Measurements from ENCODE around the gene MPND.

MPND gene, protein sequence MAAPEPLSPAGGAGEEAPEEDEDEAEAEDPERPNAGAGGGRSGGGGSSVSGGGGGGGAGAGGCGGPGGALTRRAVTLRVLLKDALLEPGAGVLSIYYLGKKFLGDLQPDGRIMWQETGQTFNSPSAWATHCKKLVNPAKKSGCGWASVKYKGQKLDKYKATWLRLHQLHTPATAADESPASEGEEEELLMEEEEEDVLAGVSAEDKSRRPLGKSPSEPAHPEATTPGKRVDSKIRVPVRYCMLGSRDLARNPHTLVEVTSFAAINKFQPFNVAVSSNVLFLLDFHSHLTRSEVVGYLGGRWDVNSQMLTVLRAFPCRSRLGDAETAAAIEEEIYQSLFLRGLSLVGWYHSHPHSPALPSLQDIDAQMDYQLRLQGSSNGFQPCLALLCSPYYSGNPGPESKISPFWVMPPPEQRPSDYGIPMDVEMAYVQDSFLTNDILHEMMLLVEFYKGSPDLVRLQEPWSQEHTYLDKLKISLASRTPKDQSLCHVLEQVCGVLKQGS

DNA sequence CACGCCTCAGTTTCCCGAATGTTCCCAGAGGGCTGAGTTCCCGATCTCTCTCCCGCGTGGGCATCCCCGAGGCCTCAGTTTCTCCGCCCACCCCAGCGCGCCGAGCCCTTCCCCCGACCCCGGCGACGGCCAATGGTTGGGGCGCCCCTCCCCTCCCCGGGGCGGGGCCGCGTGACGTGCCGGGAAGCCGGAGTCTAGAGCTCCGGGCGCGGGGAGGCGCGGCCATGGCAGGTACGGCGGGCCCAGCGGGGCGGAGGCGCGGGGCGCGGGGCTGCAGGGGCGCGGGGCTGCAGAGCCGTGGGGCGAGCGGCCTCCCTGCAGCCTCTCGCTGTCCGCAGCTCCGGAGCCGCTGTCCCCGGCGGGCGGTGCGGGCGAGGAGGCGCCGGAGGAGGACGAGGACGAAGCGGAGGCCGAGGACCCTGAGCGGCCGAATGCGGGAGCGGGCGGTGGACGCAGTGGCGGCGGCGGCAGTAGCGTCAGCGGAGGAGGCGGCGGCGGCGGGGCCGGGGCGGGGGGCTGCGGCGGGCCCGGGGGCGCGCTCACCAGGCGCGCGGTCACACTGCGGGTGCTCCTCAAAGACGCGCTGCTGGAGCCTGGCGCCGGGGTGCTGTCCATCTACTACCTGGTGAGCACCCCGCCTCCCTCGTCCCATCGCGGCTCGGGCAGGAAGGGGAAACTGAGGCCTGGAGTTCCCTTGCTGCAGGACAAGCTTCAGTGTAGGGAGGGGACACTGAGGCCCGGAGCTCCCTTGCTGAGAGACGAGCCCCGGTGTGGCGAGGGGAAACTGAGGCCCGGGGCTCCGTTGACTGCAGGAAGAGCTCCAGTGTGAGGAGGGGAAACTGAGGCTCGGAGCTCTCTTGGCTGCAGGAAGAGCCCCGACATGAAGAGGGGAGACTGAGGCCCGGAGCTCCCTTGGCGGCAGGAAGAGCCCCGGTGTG, at the start of gene MPND:
TSS of gene MPND (plus strand) at position 193 of the 938 bp plus-strand sequence. CDS start at position 225, 32 bp downstream.
- peak; percentile 84 to 96 (median 90) for DNase-seq (ENCODE audit: low read depth in 4 of 4, low spot score in 1 of 4)

DNA sequence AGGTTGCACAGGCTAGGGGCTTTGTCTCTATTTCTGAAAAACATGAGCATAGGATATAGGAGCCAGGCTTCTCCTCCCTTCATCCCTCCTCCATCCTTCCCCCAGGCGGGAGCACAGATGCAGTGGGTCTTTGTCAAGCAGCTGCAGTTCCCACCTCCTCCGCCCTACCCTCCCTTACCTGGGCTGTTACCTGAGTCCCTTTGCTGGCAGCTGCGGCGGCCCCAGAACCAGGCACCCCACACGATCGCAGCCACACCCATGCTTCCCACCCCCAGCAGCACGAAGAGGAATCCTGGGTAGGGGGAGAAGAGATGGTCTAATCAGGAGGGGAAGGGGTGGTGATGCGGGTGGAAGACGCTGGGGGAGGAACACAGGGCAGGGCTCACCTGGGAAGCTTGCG, 49.0 kb upstream of the MPND start:
- no peak for DNase-seq (ENCODE audit: low read depth in 4 of 4, low spot score in 1 of 4)

DNA sequence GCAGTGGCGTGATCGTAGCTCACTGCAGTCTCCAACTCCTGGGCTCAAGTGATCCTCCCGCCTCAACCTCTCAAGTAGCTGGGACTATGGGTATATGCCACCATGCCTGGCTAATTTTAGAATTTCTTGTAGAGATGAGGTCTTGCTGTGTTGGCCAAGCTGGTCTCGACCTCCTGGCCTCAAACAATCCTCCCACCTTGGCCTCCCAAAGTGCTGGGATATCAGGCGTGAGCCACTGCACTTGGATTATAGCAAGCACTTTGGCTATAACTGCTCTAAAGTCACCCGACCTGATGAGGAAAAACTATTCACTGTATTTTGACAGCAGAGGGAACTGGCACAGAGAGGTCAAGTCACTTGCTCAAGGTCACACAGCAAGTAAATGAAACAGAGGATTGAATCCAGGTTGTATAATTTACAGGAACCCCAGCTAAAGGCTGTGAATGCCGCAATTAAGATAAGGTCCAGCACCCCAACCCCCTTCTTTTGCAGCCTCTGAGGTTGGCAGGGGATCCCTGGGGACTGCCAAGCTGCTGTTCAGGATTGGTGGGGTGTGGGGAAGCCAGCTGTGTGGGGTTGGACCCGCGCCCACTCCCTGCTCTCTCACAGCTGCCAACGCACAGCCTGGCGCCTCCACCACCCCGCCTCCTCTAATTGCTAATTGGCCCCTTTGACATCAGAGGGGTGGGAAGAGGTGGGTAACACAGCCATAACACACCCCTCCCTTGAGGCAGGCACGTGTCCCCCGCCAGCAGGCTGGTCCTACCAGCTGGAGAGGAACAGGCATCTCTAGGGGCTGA, 47.2 kb upstream of the MPND start:
- no peak for DNase-seq (ENCODE audit: low read depth in 4 of 4, low spot score in 1 of 4)

DNA sequence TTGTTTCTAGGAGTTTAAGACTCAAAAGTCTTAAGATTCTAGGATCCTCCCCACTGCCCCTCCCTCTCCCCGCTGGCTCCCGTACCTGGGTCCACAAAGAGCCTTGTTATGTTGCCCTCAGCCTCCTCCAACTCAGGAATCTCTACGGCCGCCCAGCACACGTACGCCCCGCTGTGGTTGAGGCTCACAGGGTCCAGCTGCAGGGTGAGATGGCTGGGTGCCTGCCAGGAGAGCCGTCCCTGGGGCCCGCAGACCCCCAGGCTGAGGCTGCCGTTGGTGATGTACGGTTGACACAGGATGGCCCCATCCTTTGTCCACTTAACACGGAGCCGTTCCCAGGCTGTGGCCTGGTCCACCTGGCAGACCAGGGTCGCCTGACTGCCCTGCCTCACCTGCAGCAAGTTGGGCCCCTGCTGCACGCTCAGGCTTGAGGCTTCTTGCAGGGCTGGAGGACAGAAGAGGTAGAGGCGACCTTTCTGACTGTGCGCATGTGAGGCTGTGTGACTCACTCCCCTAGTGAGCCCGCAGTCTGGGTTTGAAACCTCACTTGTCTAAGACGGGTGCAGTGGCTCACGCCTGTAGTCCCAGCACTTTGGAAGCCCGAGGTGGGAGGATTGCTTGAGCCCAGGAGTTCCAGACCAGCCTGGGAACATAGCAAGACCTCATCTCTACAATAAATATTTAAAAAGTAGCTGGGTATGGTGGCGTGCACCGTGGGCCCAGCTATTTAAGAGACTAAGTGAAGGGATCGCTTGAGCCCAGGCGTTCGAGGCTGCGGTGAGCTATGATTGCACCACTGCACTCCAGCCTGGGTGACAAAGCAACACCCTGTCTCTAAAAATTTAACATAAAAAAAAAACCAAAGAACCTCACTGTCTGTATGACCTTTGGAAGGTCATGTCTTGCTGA, 45.2 kb upstream of the MPND start:
- peak in 1 of 4 experiments; percentile 18 for DNase-seq (ENCODE audit: low read depth in 4 of 4, low spot score in 1 of 4)

DNA sequence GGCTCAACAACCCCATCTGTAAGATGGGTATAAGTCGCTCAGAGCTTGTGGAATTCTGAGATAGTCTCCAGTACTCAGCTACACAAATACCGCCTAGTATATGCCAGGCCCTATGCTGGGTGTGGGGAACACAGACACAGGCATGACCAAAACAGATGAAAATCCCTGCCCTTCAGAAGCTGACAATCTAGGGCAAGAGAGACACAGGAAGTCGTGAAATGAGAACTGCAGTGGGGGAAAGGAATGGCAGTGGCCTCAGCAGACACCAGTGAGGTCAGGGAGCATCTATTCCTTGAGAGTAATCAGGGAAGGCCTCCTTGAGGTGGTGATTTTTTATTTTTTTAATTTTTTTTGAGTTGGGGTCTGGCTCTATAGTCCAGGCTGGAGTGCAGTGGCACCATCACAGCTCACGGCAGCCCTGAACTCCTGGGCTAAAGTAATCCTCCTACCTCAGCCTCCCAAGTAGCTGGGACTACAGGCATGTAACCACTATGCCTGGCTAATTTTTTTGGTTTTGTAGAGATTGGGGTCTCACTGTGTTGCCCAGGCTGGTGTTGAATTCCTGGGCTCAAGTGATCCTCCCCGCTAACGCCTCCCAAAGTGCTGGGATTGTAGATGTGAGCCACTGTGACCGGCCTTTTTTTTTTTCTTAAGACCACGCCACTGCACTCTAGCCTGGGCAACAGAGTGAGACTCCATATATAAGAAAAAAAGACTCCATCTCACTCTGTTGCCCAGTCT, 44.4 kb upstream of the MPND start:
- DNase-seq (ENCODE audit: low read depth in 4 of 4, low spot score in 1 of 4), result no peak

DNA sequence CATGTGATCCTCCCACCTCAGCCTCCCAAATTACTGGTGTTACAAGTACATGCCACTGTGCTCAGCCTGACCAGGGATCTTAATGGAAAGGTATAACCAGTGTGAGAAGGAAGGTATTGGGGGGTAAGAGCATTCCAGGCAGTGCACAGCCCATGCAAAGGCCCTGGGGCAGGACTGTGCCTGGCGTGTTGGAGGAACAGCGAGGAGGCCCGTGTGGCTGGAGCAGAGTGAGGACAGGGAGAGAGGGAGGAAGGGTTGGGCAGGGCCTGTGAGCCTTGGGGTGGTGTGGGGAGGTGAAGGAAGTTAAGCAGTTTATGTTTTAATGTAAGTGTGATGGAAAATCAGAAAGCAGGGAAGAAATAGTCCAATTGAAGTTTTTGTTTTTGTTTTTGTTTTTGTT, 42.8 kb upstream of the MPND start:
- no peak for DNase-seq (ENCODE audit: low read depth in 4 of 4, low spot score in 1 of 4)

DNA sequence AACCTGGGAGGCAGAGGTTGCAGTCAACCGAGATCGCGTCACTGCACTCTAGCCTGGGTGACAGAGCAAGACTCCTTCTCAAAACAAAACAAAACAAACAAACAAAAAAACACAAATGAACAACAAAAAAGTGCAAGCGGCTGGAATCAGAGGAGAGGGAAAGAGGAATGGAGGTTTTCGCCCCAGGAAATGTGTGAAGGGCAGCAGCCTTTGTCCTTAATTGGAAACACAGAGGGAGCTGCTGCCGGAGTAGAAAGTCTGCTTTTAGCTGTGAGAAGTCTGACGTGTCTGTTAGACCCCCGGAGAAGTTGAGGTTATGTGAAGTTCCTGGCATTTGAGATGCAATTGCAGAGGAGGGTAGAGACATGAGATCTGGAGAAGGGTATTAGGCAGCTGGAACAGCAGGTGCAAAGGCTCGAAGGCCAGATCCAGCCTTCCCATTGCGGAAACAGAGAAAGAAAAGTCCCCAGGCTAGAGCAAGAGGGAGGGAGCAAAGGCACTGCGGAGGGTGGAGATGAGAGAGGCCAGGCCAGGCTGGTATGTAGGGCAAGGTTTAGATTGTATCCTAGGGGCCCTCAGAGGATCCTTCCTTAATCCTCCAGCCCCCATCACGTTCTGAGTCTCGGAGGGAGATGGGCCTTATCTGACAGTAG, 41.6 kb upstream of the MPND start:
- DNase-seq (ENCODE audit: low read depth in 4 of 4, low spot score in 1 of 4), result no peak

DNA sequence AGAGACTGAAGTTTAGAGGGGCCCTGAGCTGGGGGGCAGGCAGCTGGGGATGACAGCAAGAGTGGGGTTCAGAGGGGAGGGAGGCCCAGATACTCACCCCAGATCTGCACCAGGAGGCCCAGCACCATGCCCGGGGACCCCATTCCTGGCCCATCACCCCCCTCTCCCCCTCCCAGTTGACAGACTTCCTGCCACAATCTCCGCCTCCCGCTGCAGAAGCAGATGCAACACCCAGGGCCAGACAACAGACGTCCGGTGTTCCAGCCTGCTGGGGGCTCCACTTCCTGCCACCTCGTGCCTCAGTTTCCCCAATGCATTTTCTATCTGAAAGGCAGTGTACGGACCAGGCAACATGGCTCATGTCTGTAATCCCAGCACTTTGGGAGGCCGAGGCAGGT, 41.1 kb upstream of the MPND start, which contains the start of gene TMIGD2:
TSS of gene TMIGD2 (minus strand) at position 147 of the 398 bp plus-strand sequence. CDS start at position 143, 4 bp downstream.
- DNase-seq (ENCODE audit: low read depth in 4 of 4, low spot score in 1 of 4), result no peak

DNA sequence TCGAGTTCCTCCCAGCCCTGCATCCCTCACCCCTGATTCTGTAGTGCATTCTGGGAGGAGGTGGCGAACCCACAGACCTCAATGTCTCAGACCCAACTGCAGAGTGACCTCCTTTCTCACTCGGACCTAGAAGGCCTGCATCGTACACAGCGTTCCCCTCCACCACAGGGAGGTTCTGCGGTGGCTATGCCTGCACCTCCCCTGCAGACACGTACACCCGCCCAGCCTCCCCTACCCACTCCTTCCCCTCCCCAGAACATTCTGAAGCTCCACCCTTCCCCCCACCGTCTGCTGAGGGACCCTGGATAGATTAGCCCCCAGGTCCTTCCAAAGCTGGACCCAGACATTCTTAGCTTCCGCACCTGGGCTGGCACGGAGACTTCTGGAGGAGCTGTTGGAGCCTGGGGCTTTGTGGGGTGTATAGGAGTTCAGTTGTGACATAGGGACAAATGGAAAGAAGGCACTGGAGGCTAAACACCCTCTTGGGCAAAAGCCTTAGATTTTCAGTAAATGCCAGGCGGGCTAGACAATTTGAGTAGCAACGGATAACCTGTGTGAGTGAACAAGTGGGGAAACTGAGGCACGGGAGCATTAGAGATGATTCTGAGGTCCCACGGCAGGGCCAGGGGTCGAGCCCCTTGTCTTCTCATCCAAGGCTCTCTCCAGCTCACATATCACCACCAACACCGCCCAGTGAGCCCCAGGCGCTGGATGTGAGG, 39.4 kb upstream of the MPND start:
- DNase-seq (ENCODE audit: low read depth in 4 of 4, low spot score in 1 of 4), result no peak

DNA sequence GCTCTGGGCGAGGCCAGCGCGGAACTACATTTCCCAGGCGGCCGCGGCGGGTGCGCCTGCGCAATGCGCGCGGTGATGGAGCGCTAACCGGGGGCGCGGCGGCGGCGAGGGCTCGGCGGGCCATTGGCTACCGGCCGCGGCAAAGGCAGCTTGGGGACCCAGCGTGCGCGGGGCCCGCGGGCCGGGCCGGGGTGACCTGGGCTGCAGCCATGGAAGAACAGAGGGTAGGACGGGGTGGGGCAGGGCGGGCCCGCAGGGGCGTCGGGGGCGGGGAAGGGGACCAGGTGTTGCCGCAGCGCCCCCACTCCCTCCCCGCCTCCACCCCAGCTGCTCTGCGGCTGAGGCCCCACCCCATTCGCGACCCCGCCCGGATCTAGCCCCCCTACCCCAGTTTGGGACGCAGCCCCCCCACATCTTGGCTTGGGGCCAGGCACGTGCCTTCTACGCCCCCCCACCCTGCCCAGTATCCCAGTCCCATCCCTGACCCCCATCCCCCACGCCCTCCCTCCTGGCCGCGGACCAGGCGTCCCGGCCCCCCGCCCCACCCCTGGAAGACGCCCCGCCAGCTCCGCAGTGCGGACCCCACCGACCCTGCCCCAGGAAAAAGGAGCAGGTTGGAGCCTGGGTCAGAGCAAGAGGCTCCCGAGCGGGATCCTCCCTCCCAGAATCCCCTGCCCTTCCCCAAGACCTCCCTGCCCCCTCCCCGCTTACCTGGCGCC, 38.7 kb upstream of the MPND start, which contains the start of gene FSD1:
TSS of gene FSD1 (plus strand) at position 61 of the 719 bp plus-strand sequence. CDS start at position 210, 149 bp downstream.
- DNase-seq (ENCODE audit: low read depth in 4 of 4, low spot score in 1 of 4), result peak; percentile 45 to 79 (median 62)

DNA sequence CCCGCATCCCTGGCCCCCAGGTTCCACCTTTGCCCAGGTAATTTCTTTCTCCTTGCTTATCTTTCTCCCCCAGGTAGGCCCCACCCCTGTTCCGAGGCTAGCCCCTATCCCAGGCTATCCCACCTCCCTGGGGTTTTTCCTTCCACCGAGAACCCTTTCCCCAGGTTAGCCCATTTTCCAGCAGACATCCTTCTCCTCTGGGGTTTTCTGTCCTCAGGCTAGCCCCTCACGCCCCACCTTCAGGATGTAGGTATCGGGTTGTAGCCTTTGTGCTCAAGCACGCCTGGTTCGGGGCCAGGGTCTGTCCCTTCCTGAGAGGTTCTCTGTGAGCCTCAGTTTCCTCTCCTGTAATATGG, 38.1 kb upstream of the MPND start:
- no peak for DNase-seq (ENCODE audit: low read depth in 4 of 4, low spot score in 1 of 4)

DNA sequence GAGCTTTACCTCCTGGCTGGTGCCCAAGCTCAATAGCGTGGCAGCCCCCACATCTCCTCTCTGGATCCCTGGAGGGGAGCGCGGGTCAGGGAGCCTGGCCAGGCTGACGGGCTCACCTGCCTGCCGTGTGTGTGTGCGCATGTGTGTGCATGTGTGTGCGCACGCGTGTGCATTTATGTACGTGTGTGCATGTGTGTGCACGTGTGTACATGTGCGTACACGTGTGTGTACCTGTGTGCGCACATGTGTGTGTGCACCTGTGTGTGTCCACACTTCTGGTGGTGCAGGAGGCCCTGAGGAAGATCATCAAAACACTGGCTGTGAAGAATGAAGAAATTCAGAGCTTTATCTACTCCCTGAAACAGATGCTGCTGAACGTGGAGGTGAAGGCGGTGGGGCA, 37.7 kb upstream of the MPND start:
- no peak for DNase-seq (ENCODE audit: low read depth in 4 of 4, low spot score in 1 of 4)

DNA sequence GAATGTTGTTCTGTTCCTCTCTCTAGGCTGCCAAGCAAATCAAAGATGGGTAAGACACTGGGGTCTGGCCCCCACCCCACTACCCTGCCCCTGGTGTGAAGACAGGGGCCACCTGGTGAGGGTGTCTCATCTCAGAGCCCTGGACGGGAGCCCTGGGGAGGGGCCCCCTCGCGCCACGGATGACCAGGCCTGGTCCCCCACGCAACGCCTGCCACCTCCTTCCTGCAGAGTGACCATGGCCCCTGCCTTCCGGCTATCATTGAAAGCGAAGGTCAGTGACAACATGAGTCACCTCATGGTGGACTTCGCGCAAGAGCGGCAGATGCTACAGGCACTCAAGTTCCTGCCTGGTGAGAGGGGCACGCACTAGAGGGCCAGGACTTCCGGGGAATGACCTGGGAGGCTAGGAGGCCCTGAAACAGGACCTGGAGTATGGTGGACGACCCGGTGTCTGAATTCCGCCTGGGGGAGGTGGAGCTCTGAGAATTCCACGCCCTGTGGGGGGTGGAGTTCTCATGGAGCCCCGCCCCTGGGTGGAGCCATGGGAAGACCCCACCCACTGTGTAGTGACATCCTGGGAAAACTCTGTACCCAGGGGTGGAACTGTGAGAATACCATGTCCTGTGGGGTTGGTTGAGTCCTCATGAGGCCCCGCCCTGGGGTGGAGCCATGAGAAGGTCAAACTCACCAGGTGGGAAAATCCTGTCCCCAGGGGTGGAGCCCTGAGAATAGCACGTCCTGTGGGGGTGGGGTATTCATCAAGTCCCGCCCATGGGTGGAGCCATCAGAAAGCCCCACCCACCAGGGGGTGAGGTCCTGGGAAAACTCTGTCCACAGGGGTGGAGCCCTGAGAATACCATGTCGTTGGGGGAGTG, 32.9 kb upstream of the MPND start:
- no peak for DNase-seq (ENCODE audit: low read depth in 4 of 4, low spot score in 1 of 4)

DNA sequence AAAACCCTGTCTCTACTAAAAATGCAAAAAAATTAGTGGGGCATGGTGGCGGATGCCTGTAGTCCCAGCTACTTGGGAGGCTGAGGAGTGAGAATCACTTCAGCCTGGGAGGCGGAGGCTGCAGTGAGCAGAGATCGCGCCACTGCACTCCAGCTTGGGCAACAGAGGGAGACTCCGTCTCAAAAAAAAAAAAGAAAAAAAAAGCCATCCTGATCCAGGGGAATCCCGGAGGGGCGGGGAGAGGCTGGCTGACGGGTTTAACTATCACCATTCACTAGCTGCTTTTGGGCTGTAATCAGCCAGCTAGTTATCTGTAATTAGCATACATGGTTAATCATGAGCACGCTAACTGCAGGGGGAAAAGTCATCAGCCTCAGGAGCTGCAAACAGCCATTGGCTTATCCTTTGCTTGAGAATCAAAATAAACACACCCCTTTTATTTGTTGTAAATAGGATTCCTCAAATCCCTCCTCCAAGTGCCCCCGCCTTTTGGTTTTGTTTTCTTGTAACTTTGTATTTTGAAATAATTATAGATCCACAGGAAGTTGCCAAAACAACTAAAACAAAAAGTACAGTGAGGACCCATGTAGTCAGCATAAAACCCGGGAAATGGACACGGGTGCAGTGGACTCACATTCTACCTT, 29.4 kb upstream of the MPND start:
- no peak for DNase-seq (ENCODE audit: low read depth in 4 of 4, low spot score in 1 of 4)

DNA sequence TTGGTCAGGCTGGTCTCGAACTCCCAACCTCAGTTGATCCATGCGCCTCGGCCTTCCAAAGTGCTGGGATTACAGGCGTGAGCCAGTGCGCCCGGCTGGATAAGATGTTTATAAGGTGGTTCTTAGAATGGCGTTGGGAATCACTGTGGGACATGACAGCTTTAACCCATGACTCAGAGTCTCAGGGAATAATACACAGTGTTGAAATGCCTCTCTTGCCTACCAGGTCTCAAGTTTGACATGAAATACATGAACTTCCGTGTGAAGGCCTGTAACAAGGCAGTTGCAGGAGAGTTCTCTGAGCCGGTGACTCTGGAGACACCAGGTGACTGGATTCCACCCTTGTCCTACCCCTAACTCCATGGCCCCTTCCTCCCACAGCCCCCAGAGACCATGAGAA, 26.4 kb upstream of the MPND start:
- DNase-seq (ENCODE audit: low read depth in 4 of 4, low spot score in 1 of 4), result no peak

DNA sequence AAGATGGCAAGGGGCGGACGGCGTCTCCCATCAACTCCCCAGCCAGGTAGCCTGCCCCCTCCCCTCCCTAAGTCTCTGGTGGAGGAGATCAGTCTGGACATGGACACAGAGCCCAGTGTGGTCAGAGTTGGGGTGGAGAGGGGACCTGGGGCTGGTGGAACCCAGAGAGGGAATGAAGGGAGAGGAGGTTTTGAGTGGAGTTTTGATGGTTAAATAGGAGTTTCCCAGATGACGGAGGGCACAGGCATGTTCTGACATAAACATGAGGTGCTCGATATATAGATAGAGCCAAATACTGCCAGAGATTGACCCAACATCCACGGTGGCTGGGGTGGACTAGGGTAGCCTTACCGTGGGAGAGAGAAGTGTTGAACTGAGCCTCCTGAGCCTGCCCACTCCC, 24.9 kb upstream of the MPND start:
- DNase-seq (ENCODE audit: low read depth in 4 of 4, low spot score in 1 of 4), result no peak

Measured in stimulated activated CD4-positive, alpha-beta T cell treated with anti-CD3 and anti-CD28 coated beads, Interleukin-1b, Interleukin-23, amount 100 ng/mL, for 24 hours (primary cell).